Ishikawa (cell line): ENCODE results near the gene HSF4.

ENCODE experiments used
- CEBPB ChIP-seq: IDR thresholded peaks from 2 replicates; pipeline ENCODE4 v1.6.1; 2012
- EP300 ChIP-seq: IDR thresholded peaks from 2 replicates; pipeline ENCODE4 v1.6.1; 2012; ENCODE audit warnings: borderline replicate concordance
- RAD21 ChIP-seq: IDR thresholded peaks from 2 replicates; pipeline ENCODE4 v1.6.1; 2012; ENCODE audit warnings: low read depth
- REST ChIP-seq: IDR thresholded peaks from 2 replicates; pipeline ENCODE4 v1.6.1; 2012; ENCODE audit warnings: low read depth, mild to moderate bottlenecking
- TAF1 ChIP-seq: IDR thresholded peaks from 2 replicates; pipeline ENCODE4 v1.6.1; 2012; ENCODE audit warnings: low read depth, mild to moderate bottlenecking
- TCF12 ChIP-seq: IDR thresholded peaks from 2 replicates; pipeline ENCODE4 v1.6.1; 2012; ENCODE audit warnings: low read depth
- YY1 ChIP-seq: IDR thresholded peaks from 2 replicates; pipeline ENCODE4 v1.6.1; 2012; ENCODE audit warnings: low read depth

DNA sequence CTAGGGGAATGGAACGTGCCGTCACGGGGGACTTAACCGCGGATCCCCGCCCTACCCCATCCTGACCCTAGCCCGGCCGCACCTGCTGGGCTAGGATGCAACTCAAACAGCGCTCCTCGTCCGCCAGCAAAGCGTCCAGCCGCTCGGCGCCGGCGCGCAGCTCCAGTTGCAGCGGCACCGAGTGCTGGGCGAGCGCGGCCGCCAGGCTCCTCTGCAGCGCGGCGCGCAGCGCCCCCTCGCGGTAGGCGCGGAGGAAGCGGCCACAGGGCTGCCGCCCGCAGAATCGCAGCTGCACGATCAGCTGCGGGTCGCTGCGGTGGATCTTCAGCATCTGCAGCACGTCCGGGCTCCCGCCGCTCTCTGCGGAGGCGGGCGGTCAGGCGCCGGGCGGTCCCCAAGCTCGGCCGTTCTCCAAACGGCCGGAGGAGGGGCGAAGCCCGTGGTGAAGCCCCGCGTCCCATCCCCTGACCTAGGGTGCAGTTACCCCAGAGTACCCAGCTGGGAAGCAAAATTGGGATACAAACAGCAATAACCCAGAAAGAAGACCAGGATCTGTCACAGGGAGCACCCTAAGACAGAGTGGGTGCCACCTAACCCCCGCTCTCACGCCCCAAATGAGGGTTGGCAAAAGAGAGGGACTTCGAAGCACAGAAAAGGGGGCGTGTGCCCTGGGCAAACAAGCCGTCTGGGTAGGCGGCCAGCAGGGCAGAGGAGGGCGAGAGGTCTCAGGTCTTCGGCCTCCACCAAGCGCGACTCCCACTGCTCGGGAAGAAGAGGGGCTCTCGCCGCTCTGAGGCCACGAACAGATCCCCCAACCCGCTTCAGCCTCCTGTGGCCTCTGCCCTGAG lies 9.0 kb upstream of the HSF4 start:
- TF ChIP-seq EP300 (no peak), YY1 (0 out of 2 replicates have a peak, but pooled peaks have one; percentile 16), RAD21 (peak; percentile 83), REST (no peak), CEBPB (no peak), TCF12 (peak; percentile 45; the same call in 1 of the 2 replicates), TAF1 (no peak)
